GM23338 (cell line): ENCODE results near the gene IZUMO1. TPM values are rescaled to one million over a fixed set of nuclear protein-coding genes. Genes with fewer than 3 reads are reported as not detected.

Experiments
- ATAC-seq: fragments of 200-7000 bp; cut with Tn5 transposase; 3 replicates; pipeline ENCODE4 v1.9.1; 2020
- DNase-seq: peaks from one replicate; pipeline ENCODE4 v3.0.0-alpha.2; 2015; ENCODE audit warnings: low spot score
- H2AFZ ChIP-seq: fragments of 200-600 bp; sonication (generic); 2 replicates; pipeline ENCODE4 v1.8.0; 2016; ENCODE audit warnings: antibody characterized with exemption, mild to moderate bottlenecking, moderate library complexity
- H3F3A ChIP-seq: fragments of 200-600 bp; sonication (generic); replicated peaks from 2 replicates; pipeline ENCODE4 v1.8.0; 2017; ENCODE audit warnings: antibody characterized with exemption, mixed run types, low read depth
- H3K27ac ChIP-seq: fragments of 200-600 bp; sonication (generic); 2 replicates; pipeline ENCODE4 v1.6.1; 2016; ENCODE audit warnings: low read depth
- H3K27me3 ChIP-seq: fragments of 200-600 bp; sonication (generic); 2 replicates; pipeline ENCODE4 v1.8.0; 2016; ENCODE audit warnings: mild to moderate bottlenecking, mixed run types, moderate library complexity; ENCODE audit not compliant: insufficient read depth
- H3K36me3 ChIP-seq: fragments of 200-600 bp; sonication (generic); 2 replicates; pipeline ENCODE4 v1.8.0; 2016; ENCODE audit warnings: mild to moderate bottlenecking; ENCODE audit not compliant: insufficient read depth
- H3K4me1 ChIP-seq: fragments of 200-600 bp; sonication (generic); 2 replicates; pipeline ENCODE4 v1.8.0; 2016; ENCODE audit warnings: mild to moderate bottlenecking, moderate library complexity; ENCODE audit not compliant: insufficient read depth
- H3K4me2 ChIP-seq: fragments of 200-600 bp; sonication (generic); 2 replicates; pipeline ENCODE4 v1.7.1; 2017; ENCODE audit warnings: mixed run types
- H3K4me3 ChIP-seq: fragments of 200-600 bp; sonication (generic); 2 replicates; pipeline ENCODE4 v1.6.1; 2016; ENCODE audit warnings: mixed run types
- H3K79me2 ChIP-seq: fragments of 200-600 bp; sonication (generic); replicated peaks from 2 replicates; pipeline ENCODE4 v1.8.0; 2017; ENCODE audit warnings: mild to moderate bottlenecking; ENCODE audit not compliant: insufficient read depth
- H3K9me2 ChIP-seq: fragments of 200-600 bp; sonication (generic); 2 replicates; pipeline ENCODE4 v1.8.0; 2017; ENCODE audit not compliant: insufficient read depth
- H4K20me1 ChIP-seq: fragments of 200-600 bp; sonication (generic); replicated peaks from 2 replicates; pipeline ENCODE4 v1.8.0; 2017; ENCODE audit warnings: mild to moderate bottlenecking; ENCODE audit not compliant: insufficient read depth
- H3K27ac Mint-ChIP-seq: 2 replicates; pipeline ENCODE4 v1.8.0; 2020; ENCODE audit warnings: inconsistent platforms, mild to moderate bottlenecking, moderate library complexity, mixed read lengths
- H3K27me3 Mint-ChIP-seq: 3 replicates; pipeline ENCODE4 v1.8.0; 2022; ENCODE audit warnings: low read depth, mild to moderate bottlenecking, moderate library complexity, mixed read lengths, inconsistent platforms; ENCODE audit not compliant: insufficient read depth, poor library complexity
- H3K36me3 Mint-ChIP-seq: 3 replicates; pipeline ENCODE4 v1.8.0; 2021; ENCODE audit warnings: low read depth, mild to moderate bottlenecking, inconsistent platforms, moderate library complexity, mixed read lengths
- H3K4me1 Mint-ChIP-seq: 3 replicates; pipeline ENCODE4 v1.8.0; 2020; ENCODE audit warnings: mild to moderate bottlenecking, inconsistent platforms, mixed read lengths
- H3K4me3 Mint-ChIP-seq: 3 replicates; pipeline ENCODE4 v1.8.0; 2021; ENCODE audit warnings: moderate library complexity, mild to moderate bottlenecking, inconsistent platforms, mixed read lengths
- H3K9me3 Mint-ChIP-seq: 3 replicates; pipeline ENCODE4 v1.8.0; 2020; ENCODE audit warnings: moderate library complexity, mild to moderate bottlenecking, inconsistent platforms, mixed read lengths
- CREB1 ChIP-seq: fragments of 250-450 bp; sonication (Bioruptor Pico); IDR thresholded peaks from 2 replicates; pipeline ENCODE4 v1.5.0; 2020; ENCODE audit warnings: low read depth, mild to moderate bottlenecking, moderate library complexity
- CTCF ChIP-seq, 2 experiments: fragments of 200-600 bp in 1 of 2; sonication (generic) in 1 of 2; conservative IDR thresholded peaks; 2 replicates each; pipeline versions ENCODE4 v1.5.1 to v1.6.1; 2016 to 2017; ENCODE audit warnings: antibody characterized with exemption in 2 of 2, low read depth in 2 of 2, mild to moderate bottlenecking in 2 of 2, moderate library complexity in 1 of 2
- ETS1 ChIP-seq: IDR thresholded peaks from 2 replicates; pipeline ENCODE4 v1.6.1; 2016; ENCODE audit warnings: antibody characterized with exemption
- NANOG ChIP-seq: IDR thresholded peaks from 2 replicates; pipeline ENCODE4 v1.6.1; 2016; ENCODE audit warnings: antibody characterized with exemption, borderline replicate concordance
- REST ChIP-seq: IDR thresholded peaks from one replicate; pipeline ENCODE4 v1.6.1; 2018; ENCODE audit warnings: antibody characterized with exemption; ENCODE audit not compliant: unreplicated experiment
- STAT1 ChIP-seq: IDR thresholded peaks from one replicate; pipeline ENCODE4 v1.6.1; 2016; ENCODE audit warnings: antibody characterized with exemption; ENCODE audit not compliant: unreplicated experiment
- ZNF331 ChIP-seq: fragments of 250-450 bp; sonication (Bioruptor Pico); IDR thresholded peaks from 2 replicates; pipeline ENCODE4 v1.5.0; 2020; ENCODE audit warnings: low read depth, mild to moderate bottlenecking, moderate library complexity
- ZNF462 ChIP-seq: fragments of 250-450 bp; sonication (Bioruptor Pico); IDR thresholded peaks from 2 replicates; pipeline ENCODE4 v1.5.0; 2020; ENCODE audit warnings: mild to moderate bottlenecking, moderate library complexity
- polyA plus RNA-seq: library from polyadenylated mRNA; unstranded; fragments of >200 nt; fragmentation: Nextera tagmentation; extraction: Ambion mirVana; gene quantifications from 2 replicates; pipeline ENCODE4 v1.2.1, GENCODE V29; 2016
- total RNA-seq: library from RNA; depleted of rRNA; stranded (reverse); fragments of >200 nt; shearing (Covaris generic); gene quantifications from 2 replicates; pipeline ENCODE4 v1.2.3, GENCODE V29; 2014

IZUMO1 gene
- total and polyA plus RNA-seq, 2 experiments from 2014 or later: 1.2 to 3.5 TPM

GRCh38 chr19:48708471-48708870 is 38.2 kb downstream of the IZUMO1 start (continued):
- TF ChIP-seq REST (no peak), ZNF331 (CRISPR knock-in tag) (no peak), ETS1 (no peak)

GRCh38 chr19:48705431-48705830 is 41.3 kb downstream of the IZUMO1 start:
- Mint-ChIP-seq H3K27me3 (peaks cover 11% of the 10 kb centered on the region), H3K4me1 (peaks cover 9% of the 10 kb centered on the region)
- TF ChIP-seq STAT1 (no peak), CTCF (conservative IDR thresholded peaks at IDR 0.05; ENCODE audit: low read depth in 2 of 2) (no peak), REST (no peak), ZNF462 (CRISPR knock-in tag) (no peak), NANOG (no peak), CREB1 (CRISPR knock-in tag) (no peak)

More at GRCh38 chr19:48705431-48705830, 41.3 kb downstream of the IZUMO1 start:
- H3K36me3 Mint-ChIP-seq: peaks cover 36% of the 10 kb centered on the region
- Histone ChIP-seq H3K27ac (no peak overlapping the region), H2AFZ (no peak overlapping the region), H3K36me3 (no peaks in the 10 kb centered on the region), H3K4me3 (no peak overlapping the region), H3K4me2 (no peak overlapping the region), H3K79me2 (no peaks in the 10 kb centered on the region), H4K20me1 (no peaks in the 10 kb centered on the region), H3F3A (0 out of 2 replicates have a peak, but pooled peaks cover 4% of the 10 kb centered on the region), H3K9me2 (no peaks in the 10 kb centered on the region), H3K27me3 (no peaks in the 10 kb centered on the region), H3K4me1 (peaks cover 7% of the 10 kb centered on the region; the same call in 1 of the 2 replicates)
- peaks cover 11% of the 10 kb centered on the region for H3K9me3 Mint-ChIP-seq
- H3K4me3 Mint-ChIP-seq: no peak overlapping the region
- no peak for ATAC-seq
- no peak overlapping the region for H3K27ac Mint-ChIP-seq
- no peak for DNase-seq
